ENCODE measurements around the gene AFTPH.

AFTPH gene

DNA sequence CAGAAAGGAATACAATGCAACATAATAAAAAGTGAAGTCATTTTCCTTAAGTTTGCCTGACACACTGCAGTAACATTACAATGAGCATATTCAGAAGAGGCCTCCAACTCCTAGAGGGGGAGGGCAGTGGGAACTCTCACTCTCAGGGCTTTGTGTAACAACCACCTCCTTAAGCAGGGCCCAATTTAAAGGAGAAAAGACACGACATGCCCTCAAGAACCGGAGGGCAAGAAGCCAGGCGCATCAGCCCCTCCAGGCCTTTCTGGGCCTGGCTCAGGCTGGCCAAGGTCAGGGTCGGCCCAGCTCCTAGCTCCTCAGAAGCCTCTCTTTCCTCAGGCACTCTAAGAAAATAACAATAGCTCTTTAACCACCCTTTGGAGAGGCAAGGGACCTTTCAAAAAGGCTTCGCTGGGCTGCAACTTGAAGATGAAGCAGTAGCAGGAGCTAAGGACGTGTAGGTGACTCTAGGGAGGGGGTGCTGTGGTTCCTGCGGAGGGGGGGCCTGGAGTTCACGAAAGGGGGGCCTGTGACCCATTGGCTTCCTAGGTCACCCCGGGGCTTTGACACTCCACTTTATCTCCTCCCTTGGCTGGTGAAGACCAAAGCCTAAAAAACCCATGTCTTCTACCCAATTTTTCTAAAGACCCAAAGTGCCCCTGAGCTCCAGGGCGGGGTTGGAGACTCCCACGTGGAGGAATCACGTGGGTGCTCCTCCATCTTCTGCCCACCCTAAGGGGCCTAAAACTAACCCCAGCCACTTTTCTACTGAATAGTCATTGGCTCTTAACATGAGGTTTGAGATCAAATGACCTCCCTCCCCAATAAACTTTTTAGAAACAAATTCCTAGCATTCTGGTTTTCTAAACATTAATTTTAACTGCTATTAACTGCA, 116.3 kb downstream of the AFTPH start:
- Histone ChIP-seq H3K4me1 (ENCODE audit: control insufficient read depth, low read depth, low read length) (peaks cover 22% of the 10 kb centered on the region), H3K27ac (ENCODE audit: low read length) (no peak overlapping the region), H3K36me3 (ENCODE audit: control insufficient read depth, low read depth, low read length) (peaks cover 8% of the 10 kb centered on the region), H3K9me3 (ENCODE audit: control insufficient read depth, low read depth, low read length) (no peaks in the 10 kb centered on the region), H3K9ac (ENCODE audit: low read length) (no peak overlapping the region), H3K4me3 (ENCODE audit: low read length) (no peak overlapping the region), H3K27me3 (ENCODE audit: control insufficient read depth, insufficient read depth, low read length) (peaks cover 31% of the 10 kb centered on the region)

DNA sequence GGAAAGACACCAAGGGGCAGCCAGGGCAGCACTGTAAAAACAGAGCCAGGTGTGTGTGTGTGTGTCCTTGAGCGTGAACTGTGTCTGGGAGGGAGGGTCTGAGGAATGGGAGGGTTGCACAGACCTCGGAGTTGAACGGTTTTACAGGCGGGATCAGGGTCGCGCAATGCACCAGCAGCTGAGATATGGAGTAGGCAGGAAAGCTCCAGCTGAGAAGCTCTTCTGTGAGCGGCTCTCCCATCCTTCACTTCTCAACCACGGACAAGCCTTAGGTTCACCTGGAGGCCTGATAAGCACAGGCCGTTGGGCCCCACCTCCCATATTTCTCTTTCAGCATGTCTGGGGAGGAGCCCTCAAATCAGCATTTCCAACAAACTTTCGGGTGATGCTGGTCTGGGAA, 117.5 kb downstream of the AFTPH start:
- Histone ChIP-seq H3K4me1 (ENCODE audit: control insufficient read depth, low read depth, low read length) (peaks cover 34% of the 10 kb centered on the region), H3K27me3 (ENCODE audit: control insufficient read depth, insufficient read depth, low read length) (peaks cover 31% of the 10 kb centered on the region), H3K36me3 (ENCODE audit: control insufficient read depth, low read depth, low read length) (no peaks in the 10 kb centered on the region), H3K9me3 (ENCODE audit: control insufficient read depth, low read depth, low read length) (no peaks in the 10 kb centered on the region), H3K9ac (ENCODE audit: low read length) (no peak overlapping the region), H3K27ac (ENCODE audit: low read length) (no peak overlapping the region), H3K4me3 (ENCODE audit: low read length) (no peak overlapping the region)
